Measurements from ENCODE around the gene DNAJB1.

- TF ChIP-seq EZH2 (IDR thresholded peaks at IDR 0.05; ENCODE audit: low read length), result no peak
- no peak for TF ChIP-seq CTCF (optimal IDR thresholded peaks at IDR 0.05 in 1 of 3, IDR thresholded peaks at IDR 0.05 in 1 of 3, conservative IDR thresholded peaks at IDR 0.05 in 1 of 3; ENCODE audit: extremely low read depth in 1 of 3, insufficient read depth in 2 of 3, low read length in 3 of 3)
Observed at GRCh38 chr19:14544977-14545715, 26.9 kb upstream of the DNAJB1 start.

All from keratinocyte (primary cell).